Caco-2 (cell line): Measurements from ENCODE around the gene POFUT2. TPM values are rescaled to one million over a fixed set of nuclear protein-coding genes. Genes with fewer than 3 reads are reported as not detected.

Source experiments
- BruUV-seq: library from RNA; stranded (reverse); fragments of 400-500 nt; replicated peaks from 2 replicates; lab custom pipeline; 2021; lab: Mats Ljungman, UMichigan
- CTCF ChIA-PET: fragments of 300-600 bp; sonication (Branson Sonifier 250); formaldehyde crosslinking; loops from one replicate; lab custom pipeline; 2022; ENCODE audit warnings: antibody characterized with exemption; lab: Charles Lee
- POLR2A ChIA-PET: fragments of 300-600 bp; sonication (Branson Sonifier 250); formaldehyde crosslinking; loops from one replicate; lab custom pipeline; 2022; ENCODE audit warnings: antibody characterized with exemption; lab: Charles Lee
- DNase-seq, 2 experiments: peaks; one replicate each; pipeline versions ENCODE4 v3.0.0 to v3.0.0-alpha.2; 2020 to 2022
- H3K27me3 ChIP-seq: replicated peaks from 2 replicates; pipeline ENCODE4 v1.6.0; 2011; ENCODE audit warnings: low read length; ENCODE audit not compliant: control insufficient read depth, insufficient read depth
- H3K36me3 ChIP-seq: 2 replicates; pipeline ENCODE4 v1.5.1; 2011; ENCODE audit warnings: low read length; ENCODE audit not compliant: control insufficient read depth, insufficient read depth
- H3K4me1 ChIP-seq: fragments of 250-450 bp; sonication (Bioruptor Pico); 2 replicates; pipeline ENCODE4 v1.5.1; 2020; ENCODE audit warnings: mild to moderate bottlenecking
- H3K4me3 ChIP-seq: 2 replicates; pipeline ENCODE4 v1.5.1; 2011; ENCODE audit warnings: low read depth, mild to moderate bottlenecking, control low read depth, low read length
- H3K9me3 ChIP-seq: fragments of 250-450 bp; sonication (Bioruptor Pico); 2 replicates; pipeline ENCODE4 v1.5.1; 2020; ENCODE audit warnings: mild to moderate bottlenecking, moderate library complexity
- H3K27ac Mint-ChIP-seq: one replicate; pipeline ENCODE4 v1.8.0; 2022; ENCODE audit warnings: mixed read lengths; ENCODE audit not compliant: unreplicated experiment
- H3K27me3 Mint-ChIP-seq: one replicate; pipeline ENCODE4 v1.8.0; 2022; ENCODE audit warnings: mixed read lengths; ENCODE audit not compliant: insufficient read depth, unreplicated experiment
- H3K36me3 Mint-ChIP-seq: one replicate; pipeline ENCODE4 v1.8.0; 2022; ENCODE audit warnings: mild to moderate bottlenecking, mixed read lengths; ENCODE audit not compliant: insufficient read depth, unreplicated experiment
- H3K4me1 Mint-ChIP-seq: one replicate; pipeline ENCODE4 v1.8.0; 2022; ENCODE audit warnings: low read depth, mixed read lengths; ENCODE audit not compliant: unreplicated experiment
- H3K4me3 Mint-ChIP-seq: one replicate; pipeline ENCODE4 v1.8.0; 2022; ENCODE audit warnings: mild to moderate bottlenecking, moderate library complexity, mixed read lengths; ENCODE audit not compliant: unreplicated experiment
- H3K9me3 Mint-ChIP-seq: one replicate; pipeline ENCODE4 v1.8.0; 2022; ENCODE audit warnings: mixed read lengths; ENCODE audit not compliant: unreplicated experiment
- intact Hi-C: fragments of 100-400 bp; cut with micrococcal nuclease; formaldehyde crosslinking; loops from one replicate; pipeline ENCODE4 v1.10.0; 2022; ENCODE audit not compliant: unreplicated experiment
- total RNA-seq: library from RNA; stranded (reverse); gene quantifications from 2 replicates; pipeline ENCODE4 v1.2.3, GENCODE V29; 2022
- TF ChIP-seq, protein P1 (sequence below), 2 experiments: fragments of 200-600 bp in 1 of 2; IDR thresholded peaks; 1 replicate in 1 of 2; 2 replicates in 1 of 2; pipeline versions ENCODE4 v1.5.1 to v1.8.0; 2011 to 2022; ENCODE audit warnings: antibody characterized with exemption in 1 of 2, control low read depth in 1 of 2, inconsistent platforms in 1 of 2, low read depth in 1 of 2, low read length in 1 of 2, mild to moderate bottlenecking in 1 of 2, moderate library complexity in 1 of 2; ENCODE audit not compliant: insufficient read depth in 1 of 2, severe bottlenecking in 1 of 2, unreplicated experiment in 1 of 2

The POFUT2 gene
- total RNA-seq, 1 experiment from 2014 or later: 32.0 TPM

DNA sequence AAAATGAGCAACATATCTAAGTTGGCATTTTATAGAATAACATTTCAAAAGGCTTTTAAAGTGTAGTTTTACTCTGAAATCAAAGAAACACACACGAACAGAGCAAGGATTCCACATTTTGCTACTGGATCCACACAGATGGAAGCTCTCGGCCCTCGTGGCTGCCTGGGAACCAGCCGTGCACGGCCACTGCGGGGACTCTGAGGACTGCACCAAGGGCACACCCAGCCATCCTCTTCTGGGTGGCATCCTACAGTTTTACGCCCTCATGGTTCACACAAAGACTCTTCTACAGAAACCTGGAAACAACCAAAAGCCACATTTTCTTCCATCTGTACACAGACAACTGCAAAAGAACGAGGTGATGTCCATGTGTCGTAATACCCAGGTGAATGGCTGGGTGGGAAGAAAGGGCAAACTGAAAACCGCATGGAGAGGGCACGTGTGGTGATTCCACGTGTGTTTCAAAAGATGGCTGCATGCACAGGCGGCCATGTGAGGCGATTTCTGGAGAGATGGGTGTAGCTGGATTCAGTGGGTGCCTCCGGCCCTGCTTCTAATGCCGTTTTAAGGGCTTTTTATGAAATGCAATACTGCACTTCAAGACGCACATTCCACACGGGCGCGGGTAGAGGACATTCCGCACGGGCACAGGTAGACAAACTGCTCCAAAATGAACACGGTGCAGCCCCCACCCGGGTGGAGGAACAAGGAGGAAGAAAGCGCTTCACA lies 8.1 kb downstream of the POFUT2 start:
- no peaks in the 10 kb centered on the region for H3K27me3 ChIP-seq
- no TSS peak for BruUV-seq
- intact Hi-C loops: no loop called here
- Mint-ChIP-seq H3K4me3 (no peak overlapping the region), H3K9me3 (no peaks in the 10 kb centered on the region), H3K27me3 (no peaks in the 10 kb centered on the region), H3K4me1 (no peaks in the 10 kb centered on the region), H3K27ac (no peak overlapping the region), H3K36me3 (peaks cover 51% of the 10 kb centered on the region)
- no peaks in the 10 kb centered on the region for H3K9me3 ChIP-seq
- no peak for DNase-seq
- H3K4me3 ChIP-seq: no peak overlapping the region
- POLR2A ChIA-PET: no interaction called here
- peaks cover 1% of the 10 kb centered on the region; the same call in 1 of the 2 replicates for H3K36me3 ChIP-seq
- CTCF ChIA-PET: no interaction called here
- no peaks in the 10 kb centered on the region for H3K4me1 ChIP-seq
- TF ChIP-seq, protein P1, sequence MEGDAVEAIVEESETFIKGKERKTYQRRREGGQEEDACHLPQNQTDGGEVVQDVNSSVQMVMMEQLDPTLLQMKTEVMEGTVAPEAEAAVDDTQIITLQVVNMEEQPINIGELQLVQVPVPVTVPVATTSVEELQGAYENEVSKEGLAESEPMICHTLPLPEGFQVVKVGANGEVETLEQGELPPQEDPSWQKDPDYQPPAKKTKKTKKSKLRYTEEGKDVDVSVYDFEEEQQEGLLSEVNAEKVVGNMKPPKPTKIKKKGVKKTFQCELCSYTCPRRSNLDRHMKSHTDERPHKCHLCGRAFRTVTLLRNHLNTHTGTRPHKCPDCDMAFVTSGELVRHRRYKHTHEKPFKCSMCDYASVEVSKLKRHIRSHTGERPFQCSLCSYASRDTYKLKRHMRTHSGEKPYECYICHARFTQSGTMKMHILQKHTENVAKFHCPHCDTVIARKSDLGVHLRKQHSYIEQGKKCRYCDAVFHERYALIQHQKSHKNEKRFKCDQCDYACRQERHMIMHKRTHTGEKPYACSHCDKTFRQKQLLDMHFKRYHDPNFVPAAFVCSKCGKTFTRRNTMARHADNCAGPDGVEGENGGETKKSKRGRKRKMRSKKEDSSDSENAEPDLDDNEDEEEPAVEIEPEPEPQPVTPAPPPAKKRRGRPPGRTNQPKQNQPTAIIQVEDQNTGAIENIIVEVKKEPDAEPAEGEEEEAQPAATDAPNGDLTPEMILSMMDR (IDR thresholded peaks at IDR 0.05; ENCODE audit: insufficient read depth in 1 of 2, low read depth in 1 of 2, low read length in 1 of 2, severe bottlenecking in 1 of 2, unreplicated experiment in 1 of 2): no peak

DNA sequence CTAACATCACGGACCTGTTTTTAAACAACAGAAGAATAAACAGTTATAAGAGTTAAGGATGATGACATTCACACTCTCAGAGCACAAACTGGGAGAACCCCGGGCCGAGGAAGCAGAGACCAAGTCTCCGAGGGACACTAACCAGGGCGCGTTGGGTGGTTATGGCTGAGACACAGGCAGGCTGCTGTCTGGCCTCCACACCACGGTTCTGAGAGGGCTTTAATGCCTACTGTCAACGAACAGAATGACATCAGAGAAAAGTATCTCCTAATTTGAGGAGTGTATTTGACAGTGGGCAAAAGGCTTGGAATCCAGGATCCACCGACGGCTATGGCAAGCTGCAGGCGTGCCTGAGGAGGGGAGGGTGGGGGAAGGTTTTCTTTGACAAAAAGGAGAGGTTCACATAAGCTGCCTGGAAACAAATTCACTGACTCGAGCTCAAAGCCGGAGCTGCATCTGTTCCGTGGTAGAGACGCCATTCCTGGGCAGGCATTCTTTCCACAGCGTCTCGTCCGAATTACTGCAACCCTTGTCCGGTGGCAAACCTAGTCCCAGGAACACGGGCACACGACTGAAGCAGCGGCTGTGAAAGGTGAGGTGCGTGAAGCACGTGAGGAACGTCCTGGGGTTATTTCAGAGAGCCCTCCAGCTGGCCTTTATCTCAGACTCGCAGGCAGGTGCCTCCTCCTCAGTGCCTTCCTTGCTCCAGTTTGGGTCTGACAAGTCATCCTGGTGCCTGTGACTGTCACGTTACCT lies 9.4 kb downstream of the POFUT2 start:
- H3K36me3 Mint-ChIP-seq: peaks cover 51% of the 10 kb centered on the region

More for the DNA sequence above, 9.4 kb downstream of the POFUT2 start:
- Mint-ChIP-seq H3K4me1 (no peaks in the 10 kb centered on the region), H3K27ac (no peak overlapping the region), H3K27me3 (no peaks in the 10 kb centered on the region), H3K9me3 (no peaks in the 10 kb centered on the region), H3K4me3 (no peak overlapping the region)
- ChIA-PET CTCF (no interaction called here), POLR2A (no interaction called here)
- TF ChIP-seq, protein P1 (IDR thresholded peaks at IDR 0.05; ENCODE audit: insufficient read depth in 1 of 2, low read depth in 1 of 2, low read length in 1 of 2, severe bottlenecking in 1 of 2, unreplicated experiment in 1 of 2): no peak
- no peaks in the 10 kb centered on the region for H3K27me3 ChIP-seq
- H3K9me3 ChIP-seq: no peaks in the 10 kb centered on the region
- intact Hi-C loops: no loop called here
- no TSS peak for BruUV-seq
- H3K36me3 ChIP-seq: peaks cover 1% of the 10 kb centered on the region; the same call in 1 of the 2 replicates
- no peak overlapping the region for H3K4me3 ChIP-seq
- no peak for DNase-seq
- no peaks in the 10 kb centered on the region for H3K4me1 ChIP-seq
